DMS53 treated with DMSO at 0.1 percent for 48 hours (cell line): ENCODE results near the gene PLPPR5.
"Not testable (repeated sequence)": the region's sequence is repeated elsewhere in the genome, so short reads cannot be mapped to it uniquely, and the experiment has no call there.

ENCODE experiments used
- DNase-seq: peaks from one replicate; lab custom pipeline; 2025; ENCODE audit not compliant: unreplicated experiment; lab: John Stamatoyannopoulos, UW

The PLPPR5 gene

GRCh38 chr1:99004861-99005442 is at the start of gene PLPPR5:
PLPPR5 (minus strand) TSS chr1:99004861; CDS start chr1:99004671, 190 bp downstream.
- DNase-seq: peak; percentile 19

GRCh38 chr1:99051611-99052283 is 47.1 kb upstream of the PLPPR5 start:
- no peak for DNase-seq

DNA sequence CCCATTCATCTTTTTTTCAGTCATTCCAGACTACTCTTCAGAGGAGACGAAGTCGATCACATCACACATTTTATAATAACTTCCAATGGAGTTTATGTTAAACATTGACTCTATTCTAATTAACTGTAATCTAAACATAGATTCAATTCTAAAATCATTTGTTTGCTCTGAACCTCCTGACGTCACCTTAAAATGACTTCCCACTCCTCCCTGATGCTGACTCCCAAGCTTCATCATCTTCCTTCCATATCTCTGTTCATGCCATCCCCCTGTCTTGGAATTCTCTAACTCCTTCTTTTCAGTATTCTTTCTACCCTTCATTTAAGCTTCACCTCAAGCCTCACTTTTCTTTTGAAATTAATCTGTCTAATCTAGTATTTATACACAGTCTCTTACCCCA is 45.1 kb upstream of the PLPPR5 start:
- DNase-seq: no peak

DNA sequence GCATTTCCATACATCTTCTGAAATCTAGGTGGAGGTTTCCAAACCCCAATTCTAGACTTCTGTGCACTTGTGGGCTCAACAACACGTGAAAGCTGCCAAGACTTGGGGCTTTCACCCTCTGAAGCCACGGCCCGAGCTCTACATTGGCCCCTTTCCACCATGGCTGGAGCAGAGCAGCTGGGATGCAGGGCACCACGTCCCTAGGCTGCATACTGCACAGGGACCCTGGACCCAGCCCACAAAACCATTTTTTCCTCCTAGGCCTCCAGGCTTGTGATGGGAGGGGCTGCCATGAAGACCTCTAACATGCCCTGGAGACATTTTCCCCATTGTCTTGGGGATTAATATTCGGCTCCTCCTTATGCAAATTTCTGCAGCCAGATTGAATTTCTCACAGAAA is 32.1 kb upstream of the PLPPR5 start:
- DNase-seq: not testable (repeated sequence)

DNA sequence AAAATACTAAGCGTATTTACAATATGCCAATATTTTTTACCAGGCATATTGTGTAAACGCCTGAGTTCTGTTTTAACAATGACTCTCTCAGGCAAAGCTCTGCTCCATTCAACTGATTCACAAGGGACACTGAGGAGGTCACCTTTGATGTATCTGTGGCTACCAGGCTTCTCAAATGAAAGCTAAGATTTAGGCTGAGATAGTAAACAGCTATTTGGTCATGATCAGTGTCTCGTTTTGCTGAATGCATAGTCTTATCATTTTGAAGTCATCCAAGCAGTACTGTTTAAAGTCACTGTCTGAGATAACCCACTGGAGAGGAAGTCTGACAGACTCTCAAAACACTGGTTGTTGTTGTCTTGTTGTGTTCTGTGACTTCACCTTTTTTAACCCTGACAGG is 13.7 kb upstream of the PLPPR5 start:
- no peak for DNase-seq

- no peak for DNase-seq
Measured at GRCh38 chr1:99017655-99018054, 13.0 kb upstream of the PLPPR5 start.

DNA sequence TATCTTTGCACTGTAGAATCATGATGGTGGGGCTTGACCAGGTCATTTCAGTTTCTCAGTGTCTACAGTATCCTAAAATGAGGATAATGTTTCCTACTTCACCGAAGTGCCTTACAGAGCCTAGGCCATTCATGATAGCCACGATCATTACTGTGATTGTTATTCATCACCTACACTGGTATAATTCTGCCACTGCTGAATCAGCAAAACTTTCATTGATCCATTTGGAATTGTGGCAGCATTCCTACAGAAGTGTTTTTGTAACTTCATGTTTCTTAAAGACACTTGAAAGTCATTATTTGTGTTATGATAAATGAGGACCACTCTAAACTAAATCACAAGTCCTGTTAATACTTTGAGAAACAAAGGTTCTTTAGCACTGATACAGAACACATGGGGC is 6.0 kb upstream of the PLPPR5 start:
- DNase-seq: no peak

- no peak for DNase-seq
Measured at GRCh38 chr1:99007366-99007765, 2.7 kb upstream of the PLPPR5 start.

- no peak for DNase-seq
Measured at GRCh38 chr1:99005537-99005942, 879 bp upstream of the PLPPR5 start.

GRCh38 chr1:99004254-99004860 is 304 bp downstream of the PLPPR5 start:
- peak; percentile 41 for DNase-seq

DNA sequence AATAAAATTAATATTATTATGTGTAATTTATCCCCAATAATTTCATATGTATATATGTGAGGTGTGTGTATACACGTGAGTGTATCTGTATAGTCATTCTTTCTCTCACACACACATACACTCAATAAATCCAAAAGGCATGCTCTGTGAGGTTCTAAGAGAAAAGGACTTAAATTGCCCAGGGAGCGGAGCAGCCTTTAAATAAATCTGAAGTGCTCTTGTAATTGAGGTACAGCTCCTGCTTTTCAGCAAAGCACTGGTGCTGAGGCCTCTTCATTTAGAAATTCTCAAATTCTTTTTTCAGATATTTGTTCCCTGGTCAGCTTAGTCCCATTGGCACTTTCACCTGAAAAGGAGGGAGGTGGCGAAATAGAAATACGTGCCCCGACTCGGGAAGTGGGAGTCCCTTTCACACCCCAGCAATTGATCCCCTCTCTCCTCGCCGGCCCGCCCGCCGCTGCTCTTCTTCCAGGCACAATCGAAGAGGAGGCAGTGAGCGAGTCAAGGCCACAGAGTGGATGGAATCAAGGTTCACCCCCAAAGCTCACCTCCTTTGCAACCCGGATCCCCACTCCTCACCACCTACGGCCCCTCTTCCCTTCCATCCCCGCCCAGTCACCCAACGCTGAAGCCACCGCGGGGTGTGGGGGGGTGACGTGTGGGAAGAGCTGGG is 944 bp downstream of the PLPPR5 start:
- no peak for DNase-seq

DNA sequence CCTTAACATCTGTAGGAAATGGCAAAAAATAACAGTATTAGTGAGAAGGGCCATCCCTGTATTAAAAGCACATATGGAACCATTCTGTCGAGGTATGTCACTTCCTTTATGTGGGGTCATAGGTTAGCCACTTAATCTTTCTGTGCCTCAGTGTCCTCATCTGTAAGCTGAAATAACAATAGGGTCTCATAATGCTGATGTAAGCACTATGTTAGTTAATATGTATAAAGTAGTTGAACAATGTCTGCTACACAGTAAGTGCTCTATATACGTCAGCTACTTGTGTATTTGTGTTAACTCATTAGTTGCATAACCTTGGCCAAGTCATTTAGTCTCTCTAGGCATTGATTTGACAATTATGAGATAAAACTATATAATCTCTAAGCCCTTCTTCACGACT is 11.8 kb downstream of the PLPPR5 start:
- no peak for DNase-seq

GRCh38 chr1:98991127-98992012 is 13.3 kb downstream of the PLPPR5 start:
- DNase-seq: peak; percentile 41

DNA sequence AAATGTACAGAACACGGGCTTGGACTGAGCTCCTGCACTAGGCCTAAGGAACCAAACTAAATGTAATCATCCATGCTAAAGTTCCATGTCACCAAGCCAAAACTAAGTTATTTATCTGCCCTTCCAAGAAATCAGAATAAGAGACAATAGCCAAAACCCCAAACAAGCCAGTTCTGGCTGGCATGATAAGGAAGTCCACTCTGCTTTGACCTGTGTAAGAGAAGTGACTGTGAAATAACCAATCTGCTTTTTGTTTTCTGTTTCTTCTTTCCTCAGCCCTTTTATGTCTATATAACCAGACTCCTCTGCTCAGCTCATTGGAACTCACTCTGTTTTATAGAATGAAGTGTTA is 15.1 kb downstream of the PLPPR5 start:
- DNase-seq: no peak

DNA sequence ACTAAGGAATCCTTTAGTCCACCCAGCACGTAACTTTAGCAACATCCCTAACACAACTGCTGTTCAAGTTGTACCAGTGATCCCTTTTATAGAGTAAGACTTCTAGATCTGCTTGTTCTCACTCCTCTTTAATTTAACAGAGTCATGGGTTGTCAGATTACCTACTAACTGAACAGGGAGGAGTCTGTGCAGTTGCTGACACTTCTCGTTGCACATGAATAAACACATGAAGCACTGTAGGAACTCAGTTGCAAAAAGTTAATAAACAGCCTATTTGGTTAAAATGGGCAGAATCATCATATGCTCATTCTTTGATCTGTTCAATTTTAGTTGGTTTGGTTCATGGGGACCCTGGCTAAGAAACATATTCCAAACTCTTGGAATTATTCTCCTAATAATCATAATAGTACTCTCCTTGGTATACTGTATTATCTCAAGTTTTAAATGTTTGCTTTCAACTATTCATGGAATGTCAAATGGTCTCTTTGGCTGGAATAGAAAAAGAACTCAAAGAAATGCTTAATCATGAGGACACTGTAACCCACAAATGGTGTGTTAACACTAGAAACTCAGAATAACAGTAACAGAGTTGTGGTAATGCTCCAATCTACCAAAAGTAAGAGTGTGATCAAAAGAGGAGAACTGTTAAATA is 15.6 kb downstream of the PLPPR5 start:
- DNase-seq: no peak

- peak; percentile 82 for DNase-seq
Measured at GRCh38 chr1:98985687-98986086, 19.0 kb downstream of the PLPPR5 start.

DNA sequence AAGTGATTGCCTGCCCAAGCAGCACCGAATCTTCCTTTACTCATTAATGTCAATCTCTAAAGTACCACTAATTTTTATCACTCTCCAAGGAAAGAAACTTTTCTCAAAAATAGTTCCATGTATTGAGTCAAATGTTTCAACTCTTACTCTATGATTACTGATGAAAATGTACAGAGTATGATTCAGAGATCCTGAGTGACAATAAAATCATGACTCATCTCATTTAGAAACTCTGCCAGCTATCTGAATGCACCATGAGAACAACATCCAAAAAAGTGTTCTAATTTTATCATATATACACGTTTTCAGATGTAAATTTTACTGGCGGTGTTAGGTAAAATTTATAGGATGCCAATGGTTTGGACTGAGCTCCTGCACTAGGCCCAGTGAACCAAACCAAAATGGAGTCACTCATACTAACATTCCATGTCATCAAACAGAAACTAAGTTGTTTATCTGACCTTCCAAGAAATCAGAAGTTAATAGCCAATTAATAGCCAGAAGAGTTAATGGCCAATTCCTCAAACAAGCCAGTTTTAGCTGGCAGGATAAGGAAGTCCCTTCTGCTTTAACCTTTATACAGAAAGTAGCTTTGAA is 22.6 kb downstream of the PLPPR5 start:
- no peak for DNase-seq

DNA sequence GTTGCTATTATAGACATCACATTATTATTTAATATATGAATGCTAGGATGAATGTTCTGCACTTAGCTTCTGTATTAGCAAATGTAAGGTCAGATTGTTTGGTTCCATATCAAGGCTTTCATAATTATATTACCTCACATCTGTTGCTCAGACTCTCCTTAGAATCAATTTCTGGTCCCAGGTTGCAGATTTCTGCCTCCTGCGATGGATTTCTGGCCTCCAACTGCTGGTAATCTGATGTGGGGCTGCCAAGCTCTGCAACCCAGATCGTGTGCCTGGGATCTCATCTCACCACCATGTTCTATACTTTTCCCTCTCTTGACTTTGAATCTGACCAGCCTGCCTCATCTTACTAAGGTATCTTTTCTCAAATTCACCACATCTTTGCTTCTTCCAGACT is 25.2 kb downstream of the PLPPR5 start:
- DNase-seq: no peak

DNA sequence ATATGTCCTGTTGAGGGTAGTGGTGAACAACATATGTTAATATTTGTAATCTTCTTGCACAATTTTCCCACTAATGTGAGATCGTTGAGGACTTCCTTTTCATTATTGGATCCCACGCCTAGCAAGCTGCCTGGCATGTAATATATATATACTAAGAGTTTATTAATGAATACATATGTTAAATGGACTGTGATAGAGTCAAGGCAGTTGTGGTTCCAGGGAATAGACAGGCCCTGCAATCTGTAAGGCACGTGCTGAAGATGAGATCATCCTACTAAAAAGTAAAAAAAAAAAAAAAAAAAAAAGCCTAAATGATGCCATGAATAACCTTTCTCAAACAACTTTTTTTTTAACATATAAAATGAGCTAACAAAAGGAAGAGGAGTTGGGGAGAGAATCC is 28.9 kb downstream of the PLPPR5 start:
- no peak for DNase-seq

- peak; percentile 14 for DNase-seq
Measured at GRCh38 chr1:98975113-98975512, 29.5 kb downstream of the PLPPR5 start.
